BJ (cell line): ENCODE results near the gene PHACTR1. TPM values are rescaled to one million over a fixed set of nuclear protein-coding genes. Genes with fewer than 3 reads are reported as not detected.

ENCODE experiments used
- CTCF ChIA-PET: fragments of 350-600 bp; formaldehyde crosslinking; extraction: SDS; loops from one replicate; lab custom pipeline; 2021; ENCODE audit warnings: antibody characterized with exemption, inconsistent platforms; lab: Yijun Ruan, JAX
- POLR2A ChIA-PET: fragments of 300-600 bp; sonication (Branson Sonifier 250); formaldehyde crosslinking; extraction: SDS; loops from one replicate; lab custom pipeline; 2021; ENCODE audit warnings: antibody characterized with exemption; lab: Charles Lee
- DNase-seq: peaks from one replicate; pipeline ENCODE4 v3.0.0-alpha.2; 2011; ENCODE audit warnings: low read depth
- H3K27me3 ChIP-seq: 2 replicates; pipeline ENCODE4 v1.6.0; 2011; ENCODE audit warnings: low read length; ENCODE audit not compliant: control insufficient read depth, insufficient read depth
- H3K36me3 ChIP-seq: 2 replicates; pipeline ENCODE4 v1.5.1; 2011; ENCODE audit warnings: low read length; ENCODE audit not compliant: control insufficient read depth, insufficient read depth
- H3K4me3 ChIP-seq: 2 replicates; pipeline ENCODE4 v1.5.1; 2011; ENCODE audit warnings: low read depth, mild to moderate bottlenecking, control low read depth, low read length
- polyA plus RNA-seq: library from polyadenylated mRNA; depleted of rRNA; stranded (reverse); fragments of >200 nt; gene quantifications from 2 replicates; pipeline ENCODE4 v1.2.3, GENCODE V29; 2011
- TF ChIP-seq, protein P1 (sequence below): IDR thresholded peaks from 2 replicates; pipeline ENCODE4 v1.5.1; 2011; ENCODE audit warnings: low read depth, mild to moderate bottlenecking, control low read depth, inconsistent platforms, low read length, moderate library complexity; ENCODE audit not compliant: insufficient read depth

Gene PHACTR1
- polyA plus RNA-seq, 1 experiment: 0.40 TPM

DNA sequence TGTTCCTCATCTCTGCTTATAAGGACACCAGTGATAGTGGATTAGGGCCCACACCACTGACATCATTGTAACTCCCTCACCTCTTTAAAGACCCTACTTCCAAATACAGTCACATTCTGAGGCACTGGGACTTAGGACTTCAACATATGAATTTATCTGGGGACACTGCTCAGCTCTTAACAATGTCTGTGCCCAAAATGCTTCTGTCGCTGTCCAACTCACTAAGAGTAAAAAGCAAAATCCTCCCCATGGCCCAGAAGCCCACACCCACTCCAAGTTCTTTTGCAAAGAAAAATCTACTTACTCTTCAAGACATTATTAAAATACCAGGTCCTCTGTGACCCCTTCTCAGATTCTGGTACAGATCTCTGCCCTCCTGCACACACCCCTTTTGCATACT is 495.5 kb downstream of the PHACTR1 start:
- ChIA-PET CTCF (no interaction called here), POLR2A (no interaction called here)
- TF ChIP-seq, protein P1, sequence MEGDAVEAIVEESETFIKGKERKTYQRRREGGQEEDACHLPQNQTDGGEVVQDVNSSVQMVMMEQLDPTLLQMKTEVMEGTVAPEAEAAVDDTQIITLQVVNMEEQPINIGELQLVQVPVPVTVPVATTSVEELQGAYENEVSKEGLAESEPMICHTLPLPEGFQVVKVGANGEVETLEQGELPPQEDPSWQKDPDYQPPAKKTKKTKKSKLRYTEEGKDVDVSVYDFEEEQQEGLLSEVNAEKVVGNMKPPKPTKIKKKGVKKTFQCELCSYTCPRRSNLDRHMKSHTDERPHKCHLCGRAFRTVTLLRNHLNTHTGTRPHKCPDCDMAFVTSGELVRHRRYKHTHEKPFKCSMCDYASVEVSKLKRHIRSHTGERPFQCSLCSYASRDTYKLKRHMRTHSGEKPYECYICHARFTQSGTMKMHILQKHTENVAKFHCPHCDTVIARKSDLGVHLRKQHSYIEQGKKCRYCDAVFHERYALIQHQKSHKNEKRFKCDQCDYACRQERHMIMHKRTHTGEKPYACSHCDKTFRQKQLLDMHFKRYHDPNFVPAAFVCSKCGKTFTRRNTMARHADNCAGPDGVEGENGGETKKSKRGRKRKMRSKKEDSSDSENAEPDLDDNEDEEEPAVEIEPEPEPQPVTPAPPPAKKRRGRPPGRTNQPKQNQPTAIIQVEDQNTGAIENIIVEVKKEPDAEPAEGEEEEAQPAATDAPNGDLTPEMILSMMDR: no peak
- no peak for DNase-seq
- Histone ChIP-seq H3K4me3 (no peak overlapping the region), H3K36me3 (no peaks in the 10 kb centered on the region), H3K27me3 (no peaks in the 10 kb centered on the region)

- no peaks in the 10 kb centered on the region for H3K36me3 ChIP-seq
- POLR2A ChIA-PET: no interaction called here
- H3K27me3 ChIP-seq: no peaks in the 10 kb centered on the region
- DNase-seq: no peak
- H3K4me3 ChIP-seq: no peak overlapping the region
- TF ChIP-seq, protein P1: no peak
- CTCF ChIA-PET: no interaction called here
Measured at GRCh38 chr6:13212538-13212937, 496.0 kb downstream of the PHACTR1 start.

DNA sequence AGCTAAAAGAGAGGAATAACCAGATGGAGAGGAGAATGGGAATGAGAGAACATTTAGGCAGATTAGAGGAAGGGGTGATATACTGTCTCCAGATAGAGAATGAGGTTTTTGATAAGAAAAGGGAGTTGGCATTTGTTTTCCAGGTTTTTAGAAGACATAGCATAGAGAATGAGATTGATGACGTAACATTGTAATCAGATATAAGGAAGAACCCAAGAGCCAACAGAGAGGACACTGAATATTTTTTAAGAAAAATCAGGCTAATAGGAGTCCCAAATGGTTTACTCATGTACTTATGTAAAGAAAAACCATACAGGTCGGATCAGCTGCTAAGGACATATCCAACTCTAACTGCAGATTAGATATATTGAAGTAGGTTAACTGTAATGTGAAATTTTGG is 498.8 kb downstream of the PHACTR1 start:
- no peak for DNase-seq
- Histone ChIP-seq H3K27me3 (no peaks in the 10 kb centered on the region), H3K36me3 (no peaks in the 10 kb centered on the region), H3K4me3 (no peak overlapping the region)
- TF ChIP-seq, protein P1: no peak
- ChIA-PET CTCF (interaction anchor here (1.0 kb wide), 1 partner anchor 116 kb away, joined by 3 read pairs; no protein-coding TSS in a partner anchor), POLR2A (no interaction called here)

DNA sequence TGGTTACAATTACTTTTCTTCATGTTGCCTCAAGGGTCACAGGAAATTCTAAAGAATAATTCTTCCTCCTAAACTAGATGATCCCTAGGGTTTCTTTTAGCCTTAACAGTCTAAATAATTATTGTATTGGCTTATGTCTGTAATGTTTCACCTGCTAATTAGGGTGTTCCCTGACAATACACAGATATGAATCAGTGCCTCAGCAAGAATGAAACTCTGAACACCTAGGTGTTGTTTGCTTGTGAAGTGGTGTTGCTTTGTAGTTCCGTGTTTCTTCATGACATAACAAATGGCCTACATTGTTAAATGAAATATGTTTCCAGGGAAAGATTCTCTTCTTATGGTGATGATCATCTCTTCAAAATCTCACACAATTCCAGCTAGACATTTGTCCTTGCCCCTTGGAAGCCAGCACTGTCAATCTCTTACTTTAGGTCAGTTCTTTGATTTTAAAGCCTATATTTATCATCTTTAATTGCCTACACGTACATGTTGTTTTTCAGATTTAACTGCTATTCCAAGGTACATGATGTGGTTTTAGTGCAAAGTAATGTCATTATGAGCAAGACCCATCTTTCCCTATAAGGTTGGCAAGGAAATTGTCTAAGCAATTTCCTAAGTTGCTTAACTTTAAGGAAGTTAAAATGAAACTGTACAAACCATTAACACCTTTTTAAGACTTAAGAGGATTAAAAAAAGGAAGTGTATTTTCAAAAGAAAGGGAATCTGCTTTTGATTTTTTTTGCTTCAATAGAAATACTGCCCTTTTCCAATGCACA is 499.9 kb downstream of the PHACTR1 start:
- Histone ChIP-seq H3K36me3 (no peaks in the 10 kb centered on the region), H3K4me3 (no peak overlapping the region), H3K27me3 (no peaks in the 10 kb centered on the region)
- CTCF ChIA-PET: interaction anchor here (1.5 kb wide), 1 partner anchor 11 kb away, joined by 4 read pairs; no protein-coding TSS in a partner anchor
- POLR2A ChIA-PET: no interaction called here
- TF ChIP-seq, protein P1: no peak
- no peak for DNase-seq

GRCh38 chr6:13217206-13217905 is 500.8 kb downstream of the PHACTR1 start:
- H3K27me3 ChIP-seq: no peaks in the 10 kb centered on the region
- CTCF ChIA-PET: interaction anchor here (0.6 to 1.5 kb wide), 2 partner anchors 10 to 46 kb away, joined by 4 to 5 read pairs; no protein-coding TSS in a partner anchor
- POLR2A ChIA-PET: no interaction called here
- H3K4me3 ChIP-seq: no peak overlapping the region
- no peak for DNase-seq
- no peaks in the 10 kb centered on the region for H3K36me3 ChIP-seq
- TF ChIP-seq, protein P1: no peak
